NT2/D1 (cell line): Measurements from ENCODE around the gene ABCA7.

Experiments used
- YY1 ChIP-seq: IDR thresholded peaks from 2 replicates; pipeline ENCODE4 v1.6.1; 2011; ENCODE audit not compliant: insufficient read length, insufficient read depth
- ZNF274 ChIP-seq: IDR thresholded peaks from 2 replicates; pipeline ENCODE4 v1.6.1; 2011; ENCODE audit warnings: mild to moderate bottlenecking, low read depth, low read length

GRCh38 chr19:1082928-1083816, 43.3 kb downstream of the ABCA7 start:
- TF ChIP-seq YY1 (no peak), ZNF274 (no peak)
